Prostate gland (tissue), 2 donors: ENCODE data around the gene SIGLECL1.

Experiments used
- CTCF ChIP-seq, 4 experiments: fragments of 200-600 bp in 2 of 4; fragments of 450-650 bp in 2 of 4; sonication (generic) in 2 of 4; IDR thresholded peaks; 1 replicate in 3 of 4; 2 replicates in 1 of 4; pipeline ENCODE4 v1.5.1; 2016 to 2019; ENCODE audit warnings: antibody characterized with exemption in 4 of 4, mild to moderate bottlenecking in 2 of 4, moderate library complexity in 2 of 4
- POLR2AphosphoS5 ChIP-seq: sonication (generic); formaldehyde crosslinking; IDR thresholded peaks from one replicate; pipeline ENCODE4 v1.6.1; 2017; ENCODE audit warnings: antibody characterized with exemption

- no peak for TF ChIP-seq CTCF (IDR thresholded peaks at IDR 0.05)
- no peak for TF ChIP-seq POLR2AphosphoS5
Observed at GRCh38 chr19:51292971-51293370, 42.1 kb downstream of the SIGLECL1 start.
